HG03280 (cell line): ENCODE data around the gene GRM4.
"Not testable (repeated sequence)": the region's sequence is repeated elsewhere in the genome, so short reads cannot be mapped to it uniquely, and the experiment has no call there.

Experiments used
- ATAC-seq: cut with Tn5 transposase; IDR thresholded peaks from one replicate; pipeline ENCODE4 v1.9.1; 2021; ENCODE audit warnings: mild to moderate bottlenecking, moderate library complexity; ENCODE audit not compliant: unreplicated experiment

Gene GRM4

GRCh38 chr6:34146021-34146782 is at the start of gene GRM4:
Gene GRM4, minus strand, starts transcription at chr6:34146087. Its CDS starts 12,591 bp downstream, at chr6:34133496.
- no peak for ATAC-seq

- no peak for ATAC-seq
Measured at GRCh38 chr6:34194772-34195171, 48.9 kb upstream of the GRM4 start.

DNA sequence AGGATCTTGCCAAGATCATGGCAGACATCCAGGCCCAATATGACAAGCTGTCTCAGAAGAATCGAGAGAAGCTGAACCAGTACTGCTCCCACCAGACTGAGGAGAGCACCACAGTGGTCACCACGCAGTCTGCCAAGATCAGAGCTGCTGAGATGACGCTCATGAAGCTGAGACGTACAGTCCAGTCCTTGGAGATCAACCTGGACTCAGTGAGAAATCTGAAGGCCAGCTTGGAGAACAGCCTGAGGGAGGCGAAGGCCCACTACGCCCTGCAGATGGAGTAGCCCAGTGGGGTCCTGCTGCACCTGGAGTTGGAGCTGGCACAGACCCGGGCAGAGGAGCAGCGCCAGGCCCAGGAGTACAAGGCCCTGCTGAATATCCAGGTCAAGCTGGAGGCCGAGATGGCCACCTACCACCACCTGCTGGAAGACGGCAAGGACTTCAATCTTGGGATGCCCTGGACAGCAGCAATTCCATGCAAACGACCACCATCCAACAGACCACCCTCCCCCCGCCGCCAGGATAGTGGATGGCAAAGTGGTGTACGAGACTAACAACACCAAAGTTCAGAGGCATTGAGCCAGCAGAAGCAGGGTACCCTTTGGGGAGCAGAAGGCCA is 44.7 kb upstream of the GRM4 start:
- no peak for ATAC-seq

GRCh38 chr6:34189806-34190503 is 44.1 kb upstream of the GRM4 start:
- no peak for ATAC-seq

DNA sequence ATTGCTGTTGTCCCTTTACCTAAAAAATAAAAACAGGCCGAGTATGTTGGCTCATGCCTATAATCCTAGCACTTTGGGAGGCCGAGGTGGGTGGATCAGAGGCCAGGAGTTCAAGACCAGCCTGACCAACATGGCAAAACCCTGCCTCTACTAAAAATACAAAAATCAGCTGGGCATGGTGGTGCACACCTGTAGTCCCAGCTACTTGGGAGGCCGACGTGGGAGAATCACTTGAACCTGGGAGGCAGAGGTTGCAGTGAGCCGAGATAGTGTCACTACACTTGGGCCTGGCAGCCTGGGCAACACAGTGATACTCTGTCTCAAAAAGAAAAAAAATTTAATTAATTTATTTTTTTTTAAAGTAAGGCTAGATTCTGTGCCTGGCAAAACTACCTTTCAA is 38.8 kb upstream of the GRM4 start:
- ATAC-seq = not testable (repeated sequence)

DNA sequence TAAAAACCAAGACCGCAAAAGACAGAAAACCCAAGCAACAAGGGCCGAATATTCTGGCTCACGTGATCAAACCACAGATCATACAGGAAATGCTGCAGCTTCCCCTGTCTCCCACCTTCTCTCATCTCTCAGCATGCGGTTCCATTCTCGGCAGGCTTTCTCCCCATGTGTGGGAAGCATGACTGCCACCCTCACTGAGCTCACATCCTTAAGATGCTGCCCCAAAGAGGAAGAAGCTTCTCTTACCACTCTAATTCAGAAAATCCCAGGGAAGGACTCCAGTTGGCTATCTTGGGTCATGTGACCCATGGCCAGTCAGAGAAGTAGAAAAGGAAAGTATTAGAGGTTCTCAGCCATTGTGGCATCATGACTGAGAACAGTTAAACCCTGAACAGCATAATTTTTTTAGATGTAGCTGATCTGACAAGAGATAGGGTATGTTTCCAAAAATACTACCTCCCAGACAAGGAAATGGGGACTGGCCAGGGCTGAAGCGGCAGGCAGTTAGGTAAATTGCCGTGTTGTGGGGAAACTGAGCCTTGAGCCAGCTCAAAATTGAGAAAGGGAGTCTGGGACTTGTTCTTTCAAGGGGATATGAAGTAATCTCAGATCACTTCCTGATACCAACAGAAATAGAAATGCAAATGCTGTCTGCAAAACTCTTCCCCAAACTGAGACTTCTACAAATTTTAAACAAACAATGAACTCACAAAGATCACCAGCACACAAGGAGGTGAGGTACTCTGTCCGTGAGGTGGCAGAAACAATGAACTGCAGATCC is 37.1 kb upstream of the GRM4 start:
- no peak for ATAC-seq

GRCh38 chr6:34181908-34182307 is 36.0 kb upstream of the GRM4 start:
- no peak for ATAC-seq

GRCh38 chr6:34179106-34179720 is 33.3 kb upstream of the GRM4 start:
- no peak for ATAC-seq

- no peak for ATAC-seq
Measured at GRCh38 chr6:34178357-34179105, 32.6 kb upstream of the GRM4 start.

DNA sequence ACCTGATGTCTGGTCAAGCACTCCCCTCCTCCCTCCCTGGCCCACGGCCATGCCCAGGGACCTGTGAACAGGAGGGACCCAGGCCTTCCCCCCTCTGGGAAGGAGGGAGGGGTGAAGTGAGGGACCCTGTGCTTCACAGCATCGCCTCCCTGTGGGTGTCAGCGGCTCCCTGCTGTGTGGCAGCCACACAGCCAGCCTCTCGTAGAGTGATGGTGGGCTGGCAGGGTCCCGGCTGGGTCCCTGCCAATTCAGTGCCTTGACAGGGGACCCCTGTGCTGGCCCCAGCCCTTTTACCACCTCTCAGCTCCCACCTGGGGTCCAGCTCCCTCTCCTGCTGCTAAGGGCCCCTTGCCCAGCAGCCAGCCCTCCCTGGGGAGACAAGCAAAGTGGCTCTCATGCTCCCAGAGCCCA is 31.3 kb upstream of the GRM4 start:
- ATAC-seq = no peak

GRCh38 chr6:34176261-34177031 is 30.6 kb upstream of the GRM4 start:
- ATAC-seq = no peak

GRCh38 chr6:34174846-34175399 is 29.0 kb upstream of the GRM4 start:
- ATAC-seq = no peak

DNA sequence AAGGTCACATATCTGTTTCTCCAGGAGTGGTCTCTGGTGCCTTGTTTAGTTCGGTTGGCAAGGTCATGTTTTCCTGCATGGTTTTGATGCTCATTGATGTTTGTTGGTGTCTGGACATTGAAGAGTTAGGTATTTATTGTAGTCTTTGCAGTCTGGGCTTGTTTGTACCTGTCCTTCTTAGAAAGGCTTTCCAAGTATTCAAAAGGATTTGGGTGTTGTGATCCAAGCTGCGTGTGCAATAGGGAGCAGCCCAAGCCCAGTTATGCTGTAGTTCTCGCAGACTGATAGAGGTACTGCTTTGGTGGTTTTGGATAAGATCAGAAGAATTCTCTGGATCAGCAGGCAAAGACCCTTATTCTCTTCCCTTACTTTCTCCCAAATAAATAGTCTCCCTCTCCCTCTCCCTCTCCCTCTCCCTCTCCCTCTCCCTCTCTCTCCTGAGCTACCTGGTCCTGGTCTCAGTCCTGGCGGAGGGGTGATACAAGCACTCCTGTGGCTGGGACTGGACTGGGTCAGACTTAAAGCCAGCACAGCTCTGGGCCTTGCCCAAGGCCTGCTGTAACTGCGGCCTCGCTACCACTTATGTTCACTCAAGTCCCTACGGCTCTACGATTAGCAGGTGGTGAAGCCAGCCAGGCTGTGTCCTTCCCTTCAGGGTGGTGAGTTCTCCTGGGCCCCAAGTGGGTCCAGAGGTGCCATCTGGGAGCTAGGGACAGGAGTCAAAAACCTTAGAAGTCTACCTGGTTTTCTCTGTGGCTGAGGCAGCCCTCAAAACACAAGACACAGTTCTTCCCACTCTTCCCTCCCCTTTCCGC is 27.3 kb upstream of the GRM4 start:
- no peak for ATAC-seq

DNA sequence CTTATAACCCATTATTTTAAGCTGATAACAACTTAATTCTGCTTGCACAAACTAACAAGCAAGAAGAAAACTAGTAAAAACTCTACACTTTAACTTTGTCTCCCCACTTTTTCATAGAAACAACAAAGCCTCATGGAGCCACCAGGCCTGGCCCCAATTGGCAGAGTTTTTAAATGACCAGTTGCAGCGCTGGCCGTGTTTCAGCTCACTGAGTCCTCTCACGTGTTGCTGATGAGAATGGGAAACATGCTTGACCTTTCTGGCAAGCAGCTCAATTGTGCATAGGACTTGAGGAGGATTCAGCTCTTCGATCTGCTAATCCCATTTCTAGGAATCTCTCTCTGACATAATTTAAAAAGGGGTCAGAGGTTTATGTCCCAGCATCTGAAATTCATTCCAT is 24.5 kb upstream of the GRM4 start:
- no peak for ATAC-seq

- no peak for ATAC-seq
Measured at GRCh38 chr6:34169897-34170296, 24.0 kb upstream of the GRM4 start.

GRCh38 chr6:34161857-34162515 is 16.1 kb upstream of the GRM4 start:
- ATAC-seq = no peak

DNA sequence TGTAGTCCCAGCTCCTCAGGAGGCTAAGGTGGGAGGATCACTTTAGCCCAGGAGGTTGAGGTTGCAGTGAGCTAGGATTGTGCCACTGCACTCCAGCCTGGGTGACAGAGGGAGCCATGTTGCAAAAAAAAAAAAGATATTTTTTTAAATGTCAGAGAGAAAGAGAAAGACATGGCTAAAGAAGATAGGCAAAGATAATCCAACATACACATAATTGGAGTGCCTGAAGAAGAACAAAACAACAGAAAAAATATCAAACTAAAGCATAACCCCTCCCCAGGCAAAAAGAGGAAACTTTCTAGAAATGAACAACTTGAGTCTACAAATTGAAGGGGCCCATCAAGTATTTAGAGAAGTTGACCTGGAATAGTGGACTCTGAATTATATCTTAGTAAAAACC is 14.0 kb upstream of the GRM4 start:
- ATAC-seq = no peak

- no peak for ATAC-seq
Measured at GRCh38 chr6:34158876-34159275, 13.0 kb upstream of the GRM4 start.
